ENCODE data around the gene PDPR. TPM values are rescaled to one million over a fixed set of nuclear protein-coding genes. Genes with fewer than 3 reads are reported as not detected.
"Not testable (repeated sequence)": the region's sequence is repeated elsewhere in the genome, so short reads cannot be mapped to it uniquely, and the experiment has no call there.

The PDPR gene
- polyA plus RNA-seq, 1 of the 3 experiments (the other 2 are of a cell fraction), result 17.1 TPM

DNA sequence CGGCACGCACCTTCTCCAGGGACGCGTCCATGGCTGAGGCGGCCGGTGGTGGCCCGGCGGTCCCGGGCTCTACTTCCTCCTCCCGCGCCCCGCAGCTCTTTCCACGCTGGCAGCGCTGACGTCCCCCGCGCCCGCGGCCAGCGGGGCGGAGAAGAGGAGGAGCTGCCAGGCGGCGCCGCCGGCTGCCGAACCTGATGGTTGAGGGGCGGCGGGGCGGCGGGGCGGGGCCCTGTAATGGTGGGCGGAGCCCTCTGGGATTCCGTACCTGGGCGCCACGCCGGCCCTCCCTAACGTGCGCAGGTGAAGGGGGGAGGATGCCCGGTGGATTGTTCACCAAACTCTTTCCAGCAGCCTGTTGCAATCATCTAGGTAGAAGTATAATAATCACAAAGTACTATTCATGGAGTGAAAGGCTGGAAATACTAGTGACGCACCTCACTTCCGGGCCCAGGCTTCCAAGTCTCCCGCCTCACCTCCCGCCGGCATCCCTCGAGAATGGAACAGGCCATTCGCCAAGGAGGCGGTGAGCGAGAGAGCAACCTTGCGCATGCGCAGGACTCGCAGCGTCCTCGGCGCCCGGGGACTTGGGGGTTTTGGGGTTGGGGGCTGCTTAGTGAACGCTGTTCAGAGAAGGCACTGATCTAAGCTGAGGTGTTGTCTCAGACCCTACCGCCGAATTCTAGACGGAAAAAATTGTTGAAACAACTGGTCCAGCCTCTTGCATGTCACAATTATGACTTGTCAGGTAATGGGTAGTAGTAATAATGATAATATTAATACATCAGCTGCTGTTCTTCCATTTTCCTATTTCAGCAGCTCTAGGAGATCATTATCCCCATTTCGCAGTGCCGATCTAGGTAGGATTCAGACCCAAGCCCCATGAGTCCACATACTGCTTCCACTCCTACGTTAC is 48.1 kb upstream of the PDPR start:
- CTCF ChIA-PET, result not testable (repeated sequence)

DNA sequence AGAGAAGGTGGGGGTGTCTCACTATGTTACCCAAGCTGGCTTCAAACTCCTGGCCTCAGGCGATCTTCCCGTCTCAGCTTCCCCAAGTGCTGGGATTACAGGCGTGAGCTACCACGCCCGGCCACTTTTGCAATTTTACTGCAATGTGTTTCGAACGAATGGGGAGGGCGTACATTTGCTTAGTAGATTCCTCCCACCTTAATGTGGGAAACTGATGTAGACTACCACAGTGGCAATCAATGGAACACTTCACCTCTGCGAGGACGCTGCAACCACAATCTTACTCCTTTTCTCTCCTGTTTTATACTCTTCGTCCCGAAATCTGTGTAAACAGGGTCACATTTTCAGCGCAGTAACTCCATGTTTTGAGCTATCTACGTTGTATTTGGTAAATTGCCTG is 47.4 kb upstream of the PDPR start:
- H3K4me1 ChIP-seq (ENCODE audit: control insufficient read depth in 1 of 2, insufficient read depth in 2 of 2, low read depth in 1 of 2, low read length in 1 of 2); POLR2A ChIA-PET; H2AFZ ChIP-seq (ENCODE audit: low read depth); H3F3A ChIP-seq (replicated peaks; ENCODE audit: insufficient read depth); DNase-seq; H3K36me3 ChIP-seq (replicated peaks in 1 of 2; ENCODE audit: control insufficient read depth in 1 of 2, insufficient read depth in 2 of 2, low read length in 1 of 2); H3K27ac ChIP-seq (ENCODE audit: low read depth in 2 of 2, low read length in 1 of 2); CTCF ChIA-PET; H3K9ac ChIP-seq; H3K27me3 ChIP-seq (ENCODE audit: insufficient read depth); H3K9me3 ChIP-seq; H3K9me2 ChIP-seq: not testable (repeated sequence)
- H4K20me1 ChIP-seq (ENCODE audit: insufficient read depth), result peaks cover 16% of the 10 kb centered on the region
- peak overlapping the region; percentile 97 for H3K4me2 ChIP-seq
- 36% methylated on average over 10 of the region's 14 CpGs for WGBS (ENCODE audit: low lambda C conversion rate)
- peak overlapping the region; percentile 23 to 66; a peak in 2 of 4 replicates for H3K4me3 ChIP-seq (ENCODE audit: low read depth in 2 of 2, low read length in 1 of 2)
- peaks cover 25% of the 10 kb centered on the region for H3K79me2 ChIP-seq (ENCODE audit: insufficient read depth)

More for the DNA sequence above, 48.1 kb upstream of the PDPR start:
- H3K9me2 ChIP-seq; H3K27me3 ChIP-seq (ENCODE audit: insufficient read depth); H3K9me3 ChIP-seq; H3F3A ChIP-seq (replicated peaks; ENCODE audit: insufficient read depth); H3K4me1 ChIP-seq (ENCODE audit: control insufficient read depth in 1 of 2, insufficient read depth in 2 of 2, low read depth in 1 of 2, low read length in 1 of 2); H3K36me3 ChIP-seq (replicated peaks in 1 of 2; ENCODE audit: control insufficient read depth in 1 of 2, insufficient read depth in 2 of 2, low read length in 1 of 2); POLR2A ChIA-PET: not testable (repeated sequence)
- Histone ChIP-seq H2AFZ (ENCODE audit: low read depth) (peak overlapping the region; percentile 82; the same call in 1 of the 2 replicates), H3K4me3 (ENCODE audit: low read depth in 2 of 2, low read length in 1 of 2) (peak overlapping the region; percentile 66 to 74), H3K79me2 (ENCODE audit: insufficient read depth) (peaks cover 33% of the 10 kb centered on the region), H3K9ac (peak overlapping the region; percentile 79), H4K20me1 (ENCODE audit: insufficient read depth) (peaks cover 24% of the 10 kb centered on the region), H3K4me2 (peak overlapping the region; percentile 97), H3K27ac (ENCODE audit: low read depth in 2 of 2, low read length in 1 of 2) (peak overlapping the region in 1 of 2 experiments; percentile 44; a peak in 2 of 4 replicates)
- peak; percentile 57 for TF ChIP-seq NRF1 (IDR thresholded peaks at IDR 0.05; ENCODE audit: low read depth, low read length)
- TF ChIP-seq MXI1 (IDR thresholded peaks at IDR 0.05; ENCODE audit: low read depth, low read length), result 0 out of 2 replicates have a peak, but pooled peaks have one; percentile 53
- 1% methylated on average over 31 of the region's 62 CpGs for WGBS (ENCODE audit: low lambda C conversion rate)
- peak; percentile 89 for DNase-seq

DNA sequence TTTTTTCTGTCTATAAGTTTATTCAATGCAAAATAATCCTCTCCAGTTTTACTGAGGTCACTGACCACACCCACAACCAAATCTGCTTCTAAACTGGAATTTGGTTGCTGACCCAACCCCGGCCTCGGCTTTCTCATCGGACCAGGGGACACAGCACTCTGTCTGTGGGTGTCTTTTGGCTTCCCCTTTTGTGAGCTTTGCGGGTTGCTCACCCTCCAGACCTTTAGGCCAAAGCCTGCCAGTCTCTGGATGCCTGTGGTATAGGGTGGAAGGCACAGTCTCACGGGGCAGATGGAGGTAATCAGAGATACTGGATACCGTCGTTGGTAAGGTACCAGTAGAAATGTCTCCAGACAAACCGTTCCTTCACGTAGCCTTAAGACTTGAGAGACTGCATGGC is 35.1 kb upstream of the PDPR start:
- H3K4me3 ChIP-seq (ENCODE audit: low read depth in 2 of 2, low read length in 1 of 2); DNase-seq; H3F3A ChIP-seq (replicated peaks; ENCODE audit: insufficient read depth); H3K27ac ChIP-seq (ENCODE audit: low read depth in 2 of 2, low read length in 1 of 2); H3K4me2 ChIP-seq; H3K27me3 ChIP-seq (ENCODE audit: insufficient read depth); H3K9me2 ChIP-seq; H3K4me1 ChIP-seq (ENCODE audit: control insufficient read depth in 1 of 2, insufficient read depth in 2 of 2, low read depth in 1 of 2, low read length in 1 of 2); CTCF ChIA-PET; POLR2A ChIA-PET; H3K36me3 ChIP-seq (replicated peaks in 1 of 2; ENCODE audit: control insufficient read depth in 1 of 2, insufficient read depth in 2 of 2, low read length in 1 of 2); H3K79me2 ChIP-seq (ENCODE audit: insufficient read depth); H3K9ac ChIP-seq; H4K20me1 ChIP-seq (ENCODE audit: insufficient read depth); H3K9me3 ChIP-seq; H2AFZ ChIP-seq (ENCODE audit: low read depth): not testable (repeated sequence)
- WGBS (ENCODE audit: low lambda C conversion rate), result 94% methylated on average over 5 of the region's 9 CpGs

DNA sequence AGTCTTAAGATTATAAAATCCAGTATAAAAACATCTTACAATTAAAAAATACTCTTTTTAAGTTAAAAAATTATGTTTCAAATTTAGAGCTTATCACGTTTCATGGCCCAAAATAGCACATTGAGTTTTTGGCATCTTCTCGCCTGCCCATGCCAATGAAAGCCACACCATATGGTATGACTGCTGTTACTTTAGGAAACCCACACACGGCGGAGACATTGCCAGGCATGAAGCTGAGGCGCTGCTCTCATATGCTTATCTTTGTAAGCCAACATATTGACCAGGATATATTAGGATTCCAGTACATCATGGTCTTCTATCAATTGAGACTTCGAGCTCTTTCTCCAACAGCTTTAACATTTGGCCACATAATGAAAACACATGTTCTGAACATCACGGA is 32.9 kb upstream of the PDPR start:
- H3K9me3 ChIP-seq; H3K4me3 ChIP-seq (ENCODE audit: low read depth in 2 of 2, low read length in 1 of 2); DNase-seq; H3K27ac ChIP-seq (ENCODE audit: low read depth in 2 of 2, low read length in 1 of 2); H2AFZ ChIP-seq (ENCODE audit: low read depth); H3K9me2 ChIP-seq; POLR2A ChIA-PET; H3K36me3 ChIP-seq (replicated peaks in 1 of 2; ENCODE audit: control insufficient read depth in 1 of 2, insufficient read depth in 2 of 2, low read length in 1 of 2); H3K27me3 ChIP-seq (ENCODE audit: insufficient read depth); H3F3A ChIP-seq (replicated peaks; ENCODE audit: insufficient read depth); H3K4me2 ChIP-seq; H3K4me1 ChIP-seq (ENCODE audit: control insufficient read depth in 1 of 2, insufficient read depth in 2 of 2, low read depth in 1 of 2, low read length in 1 of 2); H4K20me1 ChIP-seq (ENCODE audit: insufficient read depth); H3K9ac ChIP-seq; H3K79me2 ChIP-seq (ENCODE audit: insufficient read depth): not testable (repeated sequence)
- WGBS (ENCODE audit: low lambda C conversion rate), result 82% methylated on average over 7 of the region's 7 CpGs
- CTCF ChIA-PET, result interaction anchor here (0.7 kb wide), 1 partner anchor 441 kb away, joined by 3 read pairs; no protein-coding TSS in a partner anchor

DNA sequence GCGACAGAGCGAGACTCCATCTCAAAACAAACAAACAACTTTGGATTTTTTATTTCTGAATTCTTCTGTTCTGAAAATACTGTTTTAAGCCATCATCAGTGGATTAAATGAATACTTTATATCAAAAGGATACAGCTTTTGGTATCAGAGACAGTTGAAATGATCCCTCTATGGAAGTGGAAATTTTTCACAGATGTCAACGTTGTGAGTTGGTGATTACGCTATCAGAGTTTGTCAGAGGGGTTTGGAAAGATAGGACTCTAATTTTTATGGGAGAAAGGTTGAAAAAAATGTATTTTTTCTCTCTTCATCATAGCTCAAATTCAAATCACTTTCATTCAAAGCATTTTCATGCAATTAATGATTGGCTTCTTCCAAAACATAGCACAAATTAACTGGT is 30.2 kb upstream of the PDPR start:
- CTCF ChIA-PET, result not testable (repeated sequence)

DNA sequence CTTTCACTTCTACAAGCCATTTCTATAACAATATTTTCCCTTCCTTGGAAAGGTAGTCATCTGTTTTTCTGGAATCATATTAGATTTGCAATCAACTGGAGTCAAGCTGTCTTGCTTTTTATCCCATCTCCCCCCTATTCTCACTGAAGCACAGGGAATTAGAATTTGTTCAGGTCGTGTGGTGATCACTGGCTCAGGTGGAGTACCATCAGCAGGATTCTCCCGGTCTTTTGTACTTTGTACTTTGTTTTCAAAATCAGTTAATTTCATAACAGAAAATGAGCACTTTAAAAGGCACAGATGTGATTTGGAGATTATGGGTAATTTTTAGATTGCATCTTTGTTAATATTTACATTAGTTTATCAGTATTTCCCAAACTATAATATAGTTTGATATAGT is 26.0 kb upstream of the PDPR start:
- POLR2A ChIA-PET; H3K9ac ChIP-seq; CTCF ChIA-PET; H3K27me3 ChIP-seq (ENCODE audit: insufficient read depth); H3K9me2 ChIP-seq; H3F3A ChIP-seq (replicated peaks; ENCODE audit: insufficient read depth); H2AFZ ChIP-seq (ENCODE audit: low read depth); H3K9me3 ChIP-seq; H3K79me2 ChIP-seq (ENCODE audit: insufficient read depth); H3K4me2 ChIP-seq; H4K20me1 ChIP-seq (ENCODE audit: insufficient read depth); H3K36me3 ChIP-seq (replicated peaks in 1 of 2; ENCODE audit: control insufficient read depth in 1 of 2, insufficient read depth in 2 of 2, low read length in 1 of 2); H3K27ac ChIP-seq (ENCODE audit: low read depth in 2 of 2, low read length in 1 of 2); H3K4me3 ChIP-seq (ENCODE audit: low read depth in 2 of 2, low read length in 1 of 2); H3K4me1 ChIP-seq (ENCODE audit: control insufficient read depth in 1 of 2, insufficient read depth in 2 of 2, low read depth in 1 of 2, low read length in 1 of 2); DNase-seq: not testable (repeated sequence)
- WGBS (ENCODE audit: low lambda C conversion rate), result 40% methylated on average over 2 of the region's 2 CpGs

More for the DNA sequence above, 30.2 kb upstream of the PDPR start:
- H3K4me1 ChIP-seq (ENCODE audit: control insufficient read depth in 1 of 2, insufficient read depth in 2 of 2, low read depth in 1 of 2, low read length in 1 of 2); H3K27ac ChIP-seq (ENCODE audit: low read depth in 2 of 2, low read length in 1 of 2); H3K27me3 ChIP-seq (ENCODE audit: insufficient read depth); DNase-seq; H3K9me3 ChIP-seq; H3K4me3 ChIP-seq (ENCODE audit: low read depth in 2 of 2, low read length in 1 of 2); H3K36me3 ChIP-seq (replicated peaks in 1 of 2; ENCODE audit: control insufficient read depth in 1 of 2, insufficient read depth in 2 of 2, low read length in 1 of 2); H3K79me2 ChIP-seq (ENCODE audit: insufficient read depth); H3K9me2 ChIP-seq; H3F3A ChIP-seq (replicated peaks; ENCODE audit: insufficient read depth); POLR2A ChIA-PET; H4K20me1 ChIP-seq (ENCODE audit: insufficient read depth); H2AFZ ChIP-seq (ENCODE audit: low read depth); H3K9ac ChIP-seq; H3K4me2 ChIP-seq: not testable (repeated sequence)
- 84% methylated on average over 4 of the region's 4 CpGs for WGBS (ENCODE audit: low lambda C conversion rate)
